ENCODE results near the gene FAM53A. TPM values are rescaled to one million over a fixed set of nuclear protein-coding genes. Genes with fewer than 3 reads are reported as not detected.

The FAM53A gene
- total and polyA plus RNA-seq, 2 of the 13 experiments (the other 11 are each of a cell fraction or from before 2014, with no cell fraction given), result 0.48 to 1.1 TPM

DNA sequence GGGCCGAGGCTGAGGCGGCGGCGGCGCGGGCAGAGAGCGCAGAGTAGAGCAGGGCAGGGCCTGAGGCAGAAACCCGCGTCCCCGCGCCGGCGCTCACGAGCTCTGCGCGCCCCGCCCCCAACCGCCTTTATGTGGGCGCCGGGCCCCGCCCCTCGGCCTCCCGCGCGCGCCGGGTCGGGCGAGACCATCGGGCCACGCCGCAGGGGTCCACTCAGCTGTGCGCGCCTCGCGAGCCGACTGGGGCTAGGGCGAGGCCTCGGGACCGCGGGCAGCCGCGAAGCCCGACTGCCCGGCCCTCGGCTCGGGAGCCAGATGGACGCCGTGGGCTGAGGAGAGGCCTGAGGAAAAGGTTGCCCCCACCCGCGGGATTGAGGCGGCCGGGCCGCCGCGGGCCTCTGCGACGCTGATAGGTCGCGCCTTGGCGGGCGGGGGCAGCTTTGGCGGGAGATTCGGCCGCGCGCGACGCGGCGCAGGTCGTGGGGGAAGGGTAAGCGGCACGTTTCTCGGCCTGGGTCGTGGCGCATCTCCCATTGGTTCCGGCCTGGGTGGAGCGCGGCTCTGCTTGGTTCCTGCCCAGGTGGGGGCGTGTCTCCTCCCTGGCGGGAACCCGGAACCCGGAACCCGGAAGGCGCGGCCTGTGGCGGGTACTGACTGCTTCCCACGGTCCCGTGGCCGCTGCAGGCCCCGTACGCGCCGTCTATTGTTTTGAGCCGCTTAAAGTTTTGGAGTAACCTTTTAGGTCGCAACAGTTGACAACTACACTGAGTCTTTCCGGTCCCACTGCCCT lies 28.3 kb upstream of the FAM53A start, which contains the start of gene SLBP (continued):
- TF ChIP-seq ZNF629 (CRISPR knock-in tag; conservative IDR thresholded peaks at IDR 0.05), result peak; percentile 62
- TF ChIP-seq ZC3H4 (CRISPR knock-in tag; IDR thresholded peaks at IDR 0.05; ENCODE audit: borderline replicate concordance), result no peak
- no peak for TF ChIP-seq LCORL (IDR thresholded peaks at IDR 0.05)
- TF ChIP-seq LCORL (CRISPR knock-in tag; IDR thresholded peaks at IDR 0.05), result no peak
- peak; percentile 81 for TF ChIP-seq SP2 (CRISPR knock-in tag; IDR thresholded peaks at IDR 0.05)
- peak; percentile 99 for TF ChIP-seq ZIK1 (CRISPR knock-in tag; IDR thresholded peaks at IDR 0.05; ENCODE audit: borderline replicate concordance, low read depth)
- peak; percentile 93 for TF ChIP-seq TFE3 (CRISPR knock-in tag; IDR thresholded peaks at IDR 0.05)
- TF ChIP-seq NPAS2 (CRISPR knock-in tag; IDR thresholded peaks at IDR 0.05; ENCODE audit: borderline replicate concordance), result no peak
- TF ChIP-seq, protein P1, sequence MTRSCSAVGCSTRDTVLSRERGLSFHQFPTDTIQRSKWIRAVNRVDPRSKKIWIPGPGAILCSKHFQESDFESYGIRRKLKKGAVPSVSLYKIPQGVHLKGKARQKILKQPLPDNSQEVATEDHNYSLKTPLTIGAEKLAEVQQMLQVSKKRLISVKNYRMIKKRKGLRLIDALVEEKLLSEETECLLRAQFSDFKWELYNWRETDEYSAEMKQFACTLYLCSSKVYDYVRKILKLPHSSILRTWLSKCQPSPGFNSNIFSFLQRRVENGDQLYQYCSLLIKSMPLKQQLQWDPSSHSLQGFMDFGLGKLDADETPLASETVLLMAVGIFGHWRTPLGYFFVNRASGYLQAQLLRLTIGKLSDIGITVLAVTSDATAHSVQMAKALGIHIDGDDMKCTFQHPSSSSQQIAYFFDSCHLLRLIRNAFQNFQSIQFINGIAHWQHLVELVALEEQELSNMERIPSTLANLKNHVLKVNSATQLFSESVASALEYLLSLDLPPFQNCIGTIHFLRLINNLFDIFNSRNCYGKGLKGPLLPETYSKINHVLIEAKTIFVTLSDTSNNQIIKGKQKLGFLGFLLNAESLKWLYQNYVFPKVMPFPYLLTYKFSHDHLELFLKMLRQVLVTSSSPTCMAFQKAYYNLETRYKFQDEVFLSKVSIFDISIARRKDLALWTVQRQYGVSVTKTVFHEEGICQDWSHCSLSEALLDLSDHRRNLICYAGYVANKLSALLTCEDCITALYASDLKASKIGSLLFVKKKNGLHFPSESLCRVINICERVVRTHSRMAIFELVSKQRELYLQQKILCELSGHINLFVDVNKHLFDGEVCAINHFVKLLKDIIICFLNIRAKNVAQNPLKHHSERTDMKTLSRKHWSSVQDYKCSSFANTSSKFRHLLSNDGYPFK (CRISPR knock-in tag; IDR thresholded peaks at IDR 0.05; ENCODE audit: borderline replicate concordance), result peak; percentile 68
- TF ChIP-seq ELF4 (CRISPR knock-in tag; IDR thresholded peaks at IDR 0.05; ENCODE audit: borderline replicate concordance), result peak; percentile 97
- peak; percentile 100 for TF ChIP-seq TFDP2 (CRISPR knock-in tag; IDR thresholded peaks at IDR 0.05)
- TF ChIP-seq DDIT3 (CRISPR knock-in tag; IDR thresholded peaks at IDR 0.05), result no peak
- no peak for TF ChIP-seq ARNT (IDR thresholded peaks at IDR 0.05)
- no peak for TF ChIP-seq ATM (IDR thresholded peaks at IDR 0.05; ENCODE audit: borderline replicate concordance)
- no peak for TF ChIP-seq SIX1 (CRISPR knock-in tag; IDR thresholded peaks at IDR 0.05; ENCODE audit: borderline replicate concordance)
- peak; percentile 53; the same call in 1 of the 2 replicates for TF ChIP-seq ZNF180 (CRISPR knock-in tag; IDR thresholded peaks at IDR 0.05; ENCODE audit: borderline replicate concordance, low read depth)
- TF ChIP-seq CBFB (CRISPR knock-in tag; IDR thresholded peaks at IDR 0.05), result peak; percentile 89
- TF ChIP-seq, protein P2, sequence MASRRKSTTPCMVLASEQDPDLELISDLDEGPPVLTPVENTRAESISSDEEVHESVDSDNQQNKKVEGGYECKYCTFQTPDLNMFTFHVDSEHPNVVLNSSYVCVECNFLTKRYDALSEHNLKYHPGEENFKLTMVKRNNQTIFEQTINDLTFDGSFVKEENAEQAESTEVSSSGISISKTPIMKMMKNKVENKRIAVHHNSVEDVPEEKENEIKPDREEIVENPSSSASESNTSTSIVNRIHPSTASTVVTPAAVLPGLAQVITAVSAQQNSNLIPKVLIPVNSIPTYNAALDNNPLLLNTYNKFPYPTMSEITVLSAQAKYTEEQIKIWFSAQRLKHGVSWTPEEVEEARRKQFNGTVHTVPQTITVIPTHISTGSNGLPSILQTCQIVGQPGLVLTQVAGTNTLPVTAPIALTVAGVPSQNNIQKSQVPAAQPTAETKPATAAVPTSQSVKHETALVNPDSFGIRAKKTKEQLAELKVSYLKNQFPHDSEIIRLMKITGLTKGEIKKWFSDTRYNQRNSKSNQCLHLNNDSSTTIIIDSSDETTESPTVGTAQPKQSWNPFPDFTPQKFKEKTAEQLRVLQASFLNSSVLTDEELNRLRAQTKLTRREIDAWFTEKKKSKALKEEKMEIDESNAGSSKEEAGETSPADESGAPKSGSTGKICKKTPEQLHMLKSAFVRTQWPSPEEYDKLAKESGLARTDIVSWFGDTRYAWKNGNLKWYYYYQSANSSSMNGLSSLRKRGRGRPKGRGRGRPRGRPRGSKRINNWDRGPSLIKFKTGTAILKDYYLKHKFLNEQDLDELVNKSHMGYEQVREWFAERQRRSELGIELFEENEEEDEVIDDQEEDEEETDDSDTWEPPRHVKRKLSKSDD (CRISPR knock-in tag; IDR thresholded peaks at IDR 0.05; ENCODE audit: low read depth), result no peak
- TF ChIP-seq ZKSCAN1 (IDR thresholded peaks at IDR 0.05; ENCODE audit: low read length), result no peak

Measured in HepG2 (cell line).